HEK293 (cell line): ENCODE data around the gene PTPRR.

Experiments
- TCF7L2 ChIP-seq: IDR thresholded peaks from 2 replicates; pipeline ENCODE4 v1.6.1; 2011; ENCODE audit warnings: low read depth, mild to moderate bottlenecking, inconsistent platforms, low read length, moderate library complexity, borderline replicate concordance
- ZBTB7A ChIP-seq: fragments of 450-650 bp; formaldehyde crosslinking; IDR thresholded peaks from 2 replicates; pipeline ENCODE4 v1.5.1; 2016; ENCODE audit warnings: low read depth, missing biosample characterization, missing genetic modification characterization
- ZNF169 ChIP-seq: fragments of 450-650 bp; formaldehyde crosslinking; IDR thresholded peaks from 2 replicates; pipeline ENCODE4 v1.5.1; 2016; ENCODE audit warnings: missing biosample characterization, missing genetic modification characterization
- ZNF202 ChIP-seq: fragments of 450-650 bp; formaldehyde crosslinking; IDR thresholded peaks from 2 replicates; pipeline ENCODE4 v1.5.1; 2016; ENCODE audit warnings: missing biosample characterization, missing genetic modification characterization, borderline replicate concordance
- ZNF302 ChIP-seq: fragments of 450-650 bp; formaldehyde crosslinking; IDR thresholded peaks from 2 replicates; pipeline ENCODE4 v1.5.1; 2016; ENCODE audit warnings: missing biosample characterization, missing genetic modification characterization, low read depth
- ZNF610 ChIP-seq: fragments of 450-650 bp; formaldehyde crosslinking; IDR thresholded peaks from 2 replicates; pipeline ENCODE4 v1.5.1; 2016; ENCODE audit warnings: missing biosample characterization, missing genetic modification characterization, borderline replicate concordance
- TF ChIP-seq, protein P1 (sequence below): fragments of 450-650 bp; formaldehyde crosslinking; IDR thresholded peaks from 2 replicates; pipeline ENCODE4 v1.5.1; 2016; ENCODE audit warnings: missing biosample characterization, missing genetic modification characterization
- TF ChIP-seq, protein P2 (sequence below): fragments of 450-650 bp; formaldehyde crosslinking; IDR thresholded peaks from 2 replicates; pipeline ENCODE4 v1.5.1; 2016; ENCODE audit warnings: missing biosample characterization, missing genetic modification characterization

DNA sequence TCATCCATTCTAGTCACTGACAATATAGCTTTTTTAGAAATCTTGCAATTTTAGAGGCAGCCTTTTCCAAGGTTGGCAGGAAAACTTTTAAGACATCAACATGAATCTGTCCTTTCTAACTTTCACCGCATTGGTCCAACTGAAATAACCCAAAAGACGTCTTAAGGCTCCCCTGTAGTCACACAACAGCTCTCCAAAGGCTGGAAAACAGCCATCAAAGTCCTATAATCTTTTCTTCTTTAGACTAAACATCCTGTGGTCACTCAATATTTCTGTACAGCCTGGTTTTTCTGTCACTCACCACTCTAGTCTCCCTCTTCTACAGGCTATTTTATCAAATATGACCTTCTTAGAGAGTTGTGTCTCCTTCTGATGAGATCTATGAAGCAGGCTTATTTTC, 278.8 kb downstream of the PTPRR start:
- no peak for TF ChIP-seq ZNF202 (tag by site-specific recombination)
- TF ChIP-seq ZNF302 (tag by site-specific recombination), result no peak
- TF ChIP-seq TCF7L2, result no peak
- TF ChIP-seq, protein P1, sequence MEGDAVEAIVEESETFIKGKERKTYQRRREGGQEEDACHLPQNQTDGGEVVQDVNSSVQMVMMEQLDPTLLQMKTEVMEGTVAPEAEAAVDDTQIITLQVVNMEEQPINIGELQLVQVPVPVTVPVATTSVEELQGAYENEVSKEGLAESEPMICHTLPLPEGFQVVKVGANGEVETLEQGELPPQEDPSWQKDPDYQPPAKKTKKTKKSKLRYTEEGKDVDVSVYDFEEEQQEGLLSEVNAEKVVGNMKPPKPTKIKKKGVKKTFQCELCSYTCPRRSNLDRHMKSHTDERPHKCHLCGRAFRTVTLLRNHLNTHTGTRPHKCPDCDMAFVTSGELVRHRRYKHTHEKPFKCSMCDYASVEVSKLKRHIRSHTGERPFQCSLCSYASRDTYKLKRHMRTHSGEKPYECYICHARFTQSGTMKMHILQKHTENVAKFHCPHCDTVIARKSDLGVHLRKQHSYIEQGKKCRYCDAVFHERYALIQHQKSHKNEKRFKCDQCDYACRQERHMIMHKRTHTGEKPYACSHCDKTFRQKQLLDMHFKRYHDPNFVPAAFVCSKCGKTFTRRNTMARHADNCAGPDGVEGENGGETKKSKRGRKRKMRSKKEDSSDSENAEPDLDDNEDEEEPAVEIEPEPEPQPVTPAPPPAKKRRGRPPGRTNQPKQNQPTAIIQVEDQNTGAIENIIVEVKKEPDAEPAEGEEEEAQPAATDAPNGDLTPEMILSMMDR, result no peak
- no peak for TF ChIP-seq ZBTB7A (tag by site-specific recombination)
- no peak for TF ChIP-seq ZNF169 (tag by site-specific recombination)
- TF ChIP-seq ZNF610 (tag by site-specific recombination), result no peak
- TF ChIP-seq, protein P2, sequence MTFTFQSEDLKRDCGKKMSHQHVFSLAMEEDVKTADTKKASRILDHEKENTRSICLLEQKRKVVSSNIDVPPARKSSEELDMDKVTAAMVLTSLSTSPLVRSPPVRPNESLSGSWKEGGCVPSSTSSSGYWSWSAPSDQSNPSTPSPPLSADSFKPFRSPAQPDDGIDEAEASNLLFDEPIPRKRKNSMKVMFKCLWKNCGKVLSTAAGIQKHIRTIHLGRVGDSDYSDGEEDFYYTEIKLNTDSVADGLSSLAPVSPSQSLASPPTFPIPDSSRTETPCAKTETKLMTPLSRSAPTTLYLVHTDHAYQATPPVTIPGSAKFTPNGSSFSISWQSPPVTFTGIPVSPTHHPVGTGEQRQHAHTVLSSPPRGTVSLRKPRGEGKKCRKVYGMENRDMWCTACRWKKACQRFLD (tag by site-specific recombination), result no peak
